Breast epithelium (tissue), 3 donors: ENCODE measurements around the gene TEX9.

Experiments
- POLR2A ChIP-seq: fragments of 450-650 bp; IDR thresholded peaks from one replicate; pipeline ENCODE4 v1.6.1; 2016; ENCODE audit warnings: antibody characterized with exemption, mild to moderate bottlenecking, moderate library complexity
- POLR2AphosphoS5 ChIP-seq, 3 donors: sonication (generic); formaldehyde crosslinking; IDR thresholded peaks; one replicate each; pipeline ENCODE4 v1.6.1; 2017; ENCODE audit warnings: antibody characterized with exemption in 3 of 3
- TF ChIP-seq, protein P1 (sequence below), 3 donors: fragments of 450-650 bp; IDR thresholded peaks; one replicate each; pipeline ENCODE4 v1.5.1; 2016 to 2017; ENCODE audit warnings: antibody characterized with exemption in 3 of 3, mild to moderate bottlenecking in 3 of 3, moderate library complexity in 3 of 3

DNA sequence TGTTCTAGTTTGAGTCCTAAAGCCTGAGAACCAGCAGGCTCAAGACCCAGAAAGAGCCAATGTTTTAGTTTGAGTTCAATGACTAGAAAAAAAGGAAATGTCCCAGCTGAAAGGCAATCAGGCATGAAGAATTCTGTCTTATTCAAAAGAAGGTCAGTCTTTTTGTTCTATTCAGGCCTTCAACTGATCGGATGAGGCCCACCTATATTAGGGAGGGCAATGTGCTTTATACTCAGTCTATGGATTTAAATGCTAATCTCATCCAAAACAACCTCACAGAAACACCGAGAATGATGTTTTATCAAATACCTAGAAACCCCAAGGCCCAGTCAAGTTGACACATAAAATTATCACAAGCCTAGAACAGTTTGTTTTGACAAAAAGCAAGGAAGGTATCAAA, 95.7 kb downstream of the TEX9 start:
- TF ChIP-seq, protein P1, sequence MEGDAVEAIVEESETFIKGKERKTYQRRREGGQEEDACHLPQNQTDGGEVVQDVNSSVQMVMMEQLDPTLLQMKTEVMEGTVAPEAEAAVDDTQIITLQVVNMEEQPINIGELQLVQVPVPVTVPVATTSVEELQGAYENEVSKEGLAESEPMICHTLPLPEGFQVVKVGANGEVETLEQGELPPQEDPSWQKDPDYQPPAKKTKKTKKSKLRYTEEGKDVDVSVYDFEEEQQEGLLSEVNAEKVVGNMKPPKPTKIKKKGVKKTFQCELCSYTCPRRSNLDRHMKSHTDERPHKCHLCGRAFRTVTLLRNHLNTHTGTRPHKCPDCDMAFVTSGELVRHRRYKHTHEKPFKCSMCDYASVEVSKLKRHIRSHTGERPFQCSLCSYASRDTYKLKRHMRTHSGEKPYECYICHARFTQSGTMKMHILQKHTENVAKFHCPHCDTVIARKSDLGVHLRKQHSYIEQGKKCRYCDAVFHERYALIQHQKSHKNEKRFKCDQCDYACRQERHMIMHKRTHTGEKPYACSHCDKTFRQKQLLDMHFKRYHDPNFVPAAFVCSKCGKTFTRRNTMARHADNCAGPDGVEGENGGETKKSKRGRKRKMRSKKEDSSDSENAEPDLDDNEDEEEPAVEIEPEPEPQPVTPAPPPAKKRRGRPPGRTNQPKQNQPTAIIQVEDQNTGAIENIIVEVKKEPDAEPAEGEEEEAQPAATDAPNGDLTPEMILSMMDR (IDR thresholded peaks at IDR 0.05): no peak
- TF ChIP-seq POLR2A (no peak), POLR2AphosphoS5 (IDR thresholded peaks at IDR 0.05) (no peak)
